H9 (cell line): ENCODE measurements around the gene CR1. TPM values are rescaled to one million over a fixed set of nuclear protein-coding genes. Genes with fewer than 3 reads are reported as not detected.

ENCODE experiments used
- DNase-seq: peaks from one replicate; pipeline ENCODE4 v3.0.0-alpha.2; 2017
- H2AFZ ChIP-seq: one replicate; pipeline ENCODE4 v1.6.1; 2013; ENCODE audit warnings: mild to moderate bottlenecking, low read length, control low read depth, moderate library complexity
- H2AK5ac ChIP-seq: 2 replicates; pipeline ENCODE4 v1.6.1; 2013; ENCODE audit warnings: low read length, control low read depth, mixed read lengths; ENCODE audit not compliant: insufficient read length
- H2BK120ac ChIP-seq: one replicate; pipeline ENCODE4 v1.6.1; 2013; ENCODE audit warnings: low read depth, mild to moderate bottlenecking, low read length, control low read depth, inconsistent platforms; ENCODE audit not compliant: poor library complexity, severe bottlenecking
- H2BK12ac ChIP-seq: 2 replicates; pipeline ENCODE4 v1.6.1; 2013; ENCODE audit warnings: low read length, control low read depth, mixed read lengths, low read depth; ENCODE audit not compliant: insufficient read length
- H2BK15ac ChIP-seq: 2 replicates; pipeline ENCODE4 v1.6.1; 2013; ENCODE audit warnings: low read depth, low read length, control low read depth
- H2BK20ac ChIP-seq: one replicate; pipeline ENCODE4 v1.6.1; 2013; ENCODE audit warnings: low read depth, mild to moderate bottlenecking, low read length, control low read depth, inconsistent platforms; ENCODE audit not compliant: poor library complexity, severe bottlenecking
- H2BK5ac ChIP-seq: 2 replicates; pipeline ENCODE4 v1.6.1; 2013; ENCODE audit warnings: low read length, control low read depth, mixed read lengths; ENCODE audit not compliant: insufficient read length
- H3K14ac ChIP-seq: 2 replicates; pipeline ENCODE4 v1.6.1; 2013; ENCODE audit warnings: low read length, control low read depth; ENCODE audit not compliant: insufficient read depth
- H3K18ac ChIP-seq: 2 replicates; pipeline ENCODE4 v1.6.1; 2013; ENCODE audit warnings: low read depth, mild to moderate bottlenecking, mixed read lengths, low read length, control low read depth; ENCODE audit not compliant: insufficient read length
- H3K23ac ChIP-seq: 2 replicates; pipeline ENCODE4 v1.6.1; 2013; ENCODE audit warnings: low read length, control low read depth, mixed read lengths, low read depth; ENCODE audit not compliant: insufficient read length
- H3K23me2 ChIP-seq: 2 replicates; pipeline ENCODE4 v1.6.1; 2013; ENCODE audit warnings: low read depth, mild to moderate bottlenecking, mixed read lengths, low read length, control low read depth; ENCODE audit not compliant: insufficient read length, poor library complexity, severe bottlenecking
- H3K27ac ChIP-seq: 2 replicates; pipeline ENCODE4 v1.5.1; 2013; ENCODE audit warnings: low read length, control low read depth, mixed read lengths, low read depth; ENCODE audit not compliant: insufficient read length
- H3K27me3 ChIP-seq: 2 replicates; pipeline ENCODE4 v1.6.1; 2013; ENCODE audit warnings: low read length, control low read depth, inconsistent platforms; ENCODE audit not compliant: insufficient read depth
- H3K4ac ChIP-seq: 2 replicates; pipeline ENCODE4 v1.6.1; 2013; ENCODE audit warnings: low read depth, mild to moderate bottlenecking, control low read depth, inconsistent platforms, low read length, moderate library complexity
- H3K4me1 ChIP-seq: 2 replicates; pipeline ENCODE4 v1.6.1; 2013; ENCODE audit warnings: low read length, control low read depth, inconsistent platforms; ENCODE audit not compliant: insufficient read depth
- H3K4me2 ChIP-seq: 2 replicates; pipeline ENCODE4 v1.6.1; 2013; ENCODE audit warnings: low read length, control low read depth, mixed read lengths; ENCODE audit not compliant: insufficient read length, insufficient read depth
- H3K56ac ChIP-seq: 2 replicates; pipeline ENCODE4 v1.6.1; 2013; ENCODE audit warnings: low read depth, mild to moderate bottlenecking, mixed read lengths, low read length, control low read depth; ENCODE audit not compliant: insufficient read length
- H3K79me1 ChIP-seq: 2 replicates; pipeline ENCODE4 v1.6.1; 2013; ENCODE audit warnings: low read depth, mild to moderate bottlenecking, moderate library complexity, low read length, control low read depth, inconsistent platforms; ENCODE audit not compliant: insufficient read depth, poor library complexity, severe bottlenecking
- H3K79me2 ChIP-seq: 2 replicates; pipeline ENCODE4 v1.6.1; 2013; ENCODE audit warnings: low read length, control low read depth, inconsistent platforms; ENCODE audit not compliant: insufficient read depth
- H3K9ac ChIP-seq: 2 replicates; pipeline ENCODE4 v1.6.1; 2013; ENCODE audit warnings: low read length, control low read depth, mixed read lengths; ENCODE audit not compliant: insufficient read length; ENCODE audit errors: extremely low read depth
- H3K9me3 ChIP-seq: one replicate; pipeline ENCODE4 v1.6.1; 2013; ENCODE audit warnings: low read depth, low read length, inconsistent platforms; ENCODE audit not compliant: control insufficient read depth
- H3T11ph ChIP-seq: one replicate; pipeline ENCODE4 v1.6.1; 2013; ENCODE audit warnings: mild to moderate bottlenecking, low read length, control low read depth, inconsistent platforms
- H4K20me1 ChIP-seq: one replicate; pipeline ENCODE4 v1.6.1; 2013; ENCODE audit not compliant: control insufficient read depth, insufficient read length, insufficient read depth
- H4K5ac ChIP-seq: 2 replicates; pipeline ENCODE4 v1.6.1; 2013; ENCODE audit warnings: low read depth, mild to moderate bottlenecking, mixed read lengths, low read length, control low read depth; ENCODE audit not compliant: insufficient read length
- H4K8ac ChIP-seq: replicated peaks from 2 replicates; pipeline ENCODE4 v1.6.1; 2013; ENCODE audit warnings: low read length, control low read depth, mixed read lengths, low read depth; ENCODE audit not compliant: insufficient read length
- H4K91ac ChIP-seq: 2 replicates; pipeline ENCODE4 v1.6.1; 2013; ENCODE audit warnings: low read depth, mild to moderate bottlenecking, moderate library complexity, mixed read lengths, low read length, control low read depth; ENCODE audit not compliant: insufficient read length
- H3K27ac Mint-ChIP-seq, 3 experiments: 2 replicates in 2 of 3; 3 replicates in 1 of 3; pipeline ENCODE4 v1.8.0; 2020 to 2021; ENCODE audit warnings: mixed read lengths in 3 of 3, mild to moderate bottlenecking in 1 of 3, moderate library complexity in 1 of 3
- H3K27me3 Mint-ChIP-seq: 2 replicates; pipeline ENCODE4 v1.8.0; 2021; ENCODE audit warnings: low read depth, mild to moderate bottlenecking, moderate library complexity, mixed read lengths
- H3K36me3 Mint-ChIP-seq, 3 experiments: 2 replicates in 2 of 3; 3 replicates in 1 of 3; pipeline ENCODE4 v1.8.0; 2020 to 2021; ENCODE audit warnings: low read depth in 3 of 3, mixed read lengths in 3 of 3; ENCODE audit not compliant: insufficient read depth in 1 of 3
- H3K4me1 Mint-ChIP-seq, 2 experiments: 2 replicates each; pipeline ENCODE4 v1.8.0; 2020; ENCODE audit warnings: mixed read lengths in 2 of 2
- H3K4me3 Mint-ChIP-seq, 2 experiments: 2 replicates in 1 of 2; 3 replicates in 1 of 2; pipeline ENCODE4 v1.8.0; 2020 to 2021; ENCODE audit warnings: mild to moderate bottlenecking in 2 of 2, mixed read lengths in 2 of 2, moderate library complexity in 1 of 2
- H3K9me3 Mint-ChIP-seq, 2 experiments: 2 replicates in 1 of 2; 3 replicates in 1 of 2; pipeline ENCODE4 v1.8.0; 2020; ENCODE audit warnings: mild to moderate bottlenecking in 2 of 2, mixed read lengths in 2 of 2, moderate library complexity in 1 of 2
- WGBS: extraction: QIAGEN DNeasy Blood & Tissue Kit; methylation state at CpG from one replicate; pipeline ENCODE4 v1.1.7; 2013; ENCODE audit warnings: missing lambda C conversion rate, low lambda C conversion rate, mixed read lengths; ENCODE audit not compliant: insufficient read length; ENCODE audit errors: extremely low coverage; 5-methylcytosine and 5-hydroxymethylcytosine counted together
- total RNA-seq: library from RNA; stranded (reverse); gene quantifications from 2 replicates; pipeline ENCODE4 v1.2.1, GENCODE V29; 2021
- TF ChIP-seq, protein P1 (sequence below): fragments of 200-600 bp; sonication (generic); conservative IDR thresholded peaks from 3 replicates; pipeline ENCODE4 v1.8.0; 2021; ENCODE audit warnings: antibody characterized with exemption, mild to moderate bottlenecking

The CR1 gene
- total RNA-seq, 1 experiment from 2014 or later = 0.04 TPM

DNA sequence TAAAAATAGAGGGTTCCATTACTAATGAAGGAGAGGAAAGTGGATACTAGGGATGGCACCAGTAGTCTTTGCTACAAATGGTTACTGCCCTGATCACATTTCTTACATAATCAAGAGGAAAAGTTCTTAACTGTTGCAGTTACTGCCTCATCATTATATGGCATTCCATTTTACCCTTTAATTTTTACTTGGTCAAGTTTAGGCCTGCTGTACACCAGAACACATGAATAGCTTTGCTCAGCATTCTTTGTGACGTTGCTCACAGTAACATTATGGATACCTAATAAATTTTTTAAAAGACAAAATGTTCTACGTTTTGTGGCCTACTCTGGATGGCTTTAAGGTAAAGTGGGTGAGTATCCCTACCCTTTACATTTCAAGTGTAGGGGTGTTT lies 110.4 kb downstream of the CR1 start:
- Mint-ChIP-seq H3K9me3 (no peaks in the 10 kb centered on the region; a peak in 1 of 5 replicates), H3K4me3 (no peak overlapping the region), H3K27ac (no peak overlapping the region), H3K36me3 (no peaks in the 10 kb centered on the region), H3K4me1 (peaks cover 0 to 2% of the 10 kb centered on the region in 2 experiments; a peak in 1 of 4 replicates), H3K27me3 (no peaks in the 10 kb centered on the region)
- Histone ChIP-seq H3K4ac (no peak overlapping the region), H4K20me1 (no peaks in the 10 kb centered on the region), H3K23me2 (no peaks in the 10 kb centered on the region), H4K5ac (no peak overlapping the region), H4K8ac (no peak overlapping the region), H3K18ac (no peak overlapping the region), H3T11ph (peak overlapping the region; percentile 36), H2AK5ac (no peak overlapping the region), H2BK5ac (no peak overlapping the region), H3K27ac (no peak overlapping the region), H3K56ac (no peak overlapping the region), H3K79me1 (no peaks in the 10 kb centered on the region), H3K27me3 (no peaks in the 10 kb centered on the region), H3K4me2 (no peak overlapping the region), H3K14ac (no peak overlapping the region), H3K79me2 (no peaks in the 10 kb centered on the region), H2BK12ac (no peak overlapping the region), H3K4me1 (no peaks in the 10 kb centered on the region), H2BK20ac (no peak overlapping the region), H3K9me3 (no peaks in the 10 kb centered on the region), H4K91ac (no peak overlapping the region), H2AFZ (no peak overlapping the region), H3K23ac (no peak overlapping the region), H2BK120ac (no peak overlapping the region), H3K9ac (no peak overlapping the region), H2BK15ac (no peak overlapping the region)
- DNase-seq = no peak
- no CpG with 5 or more reads among the region's 2 CpGs for WGBS
- TF ChIP-seq, protein P1, sequence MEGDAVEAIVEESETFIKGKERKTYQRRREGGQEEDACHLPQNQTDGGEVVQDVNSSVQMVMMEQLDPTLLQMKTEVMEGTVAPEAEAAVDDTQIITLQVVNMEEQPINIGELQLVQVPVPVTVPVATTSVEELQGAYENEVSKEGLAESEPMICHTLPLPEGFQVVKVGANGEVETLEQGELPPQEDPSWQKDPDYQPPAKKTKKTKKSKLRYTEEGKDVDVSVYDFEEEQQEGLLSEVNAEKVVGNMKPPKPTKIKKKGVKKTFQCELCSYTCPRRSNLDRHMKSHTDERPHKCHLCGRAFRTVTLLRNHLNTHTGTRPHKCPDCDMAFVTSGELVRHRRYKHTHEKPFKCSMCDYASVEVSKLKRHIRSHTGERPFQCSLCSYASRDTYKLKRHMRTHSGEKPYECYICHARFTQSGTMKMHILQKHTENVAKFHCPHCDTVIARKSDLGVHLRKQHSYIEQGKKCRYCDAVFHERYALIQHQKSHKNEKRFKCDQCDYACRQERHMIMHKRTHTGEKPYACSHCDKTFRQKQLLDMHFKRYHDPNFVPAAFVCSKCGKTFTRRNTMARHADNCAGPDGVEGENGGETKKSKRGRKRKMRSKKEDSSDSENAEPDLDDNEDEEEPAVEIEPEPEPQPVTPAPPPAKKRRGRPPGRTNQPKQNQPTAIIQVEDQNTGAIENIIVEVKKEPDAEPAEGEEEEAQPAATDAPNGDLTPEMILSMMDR = no peak
